ENCODE results near the gene PTTG1. TPM values are rescaled to one million over a fixed set of nuclear protein-coding genes. Genes with fewer than 3 reads are reported as not detected.

PTTG1 gene
- total RNA-seq, 4 donors from 2014 or later = 31.5 to 46.3 (median 43.0) TPM

DNA sequence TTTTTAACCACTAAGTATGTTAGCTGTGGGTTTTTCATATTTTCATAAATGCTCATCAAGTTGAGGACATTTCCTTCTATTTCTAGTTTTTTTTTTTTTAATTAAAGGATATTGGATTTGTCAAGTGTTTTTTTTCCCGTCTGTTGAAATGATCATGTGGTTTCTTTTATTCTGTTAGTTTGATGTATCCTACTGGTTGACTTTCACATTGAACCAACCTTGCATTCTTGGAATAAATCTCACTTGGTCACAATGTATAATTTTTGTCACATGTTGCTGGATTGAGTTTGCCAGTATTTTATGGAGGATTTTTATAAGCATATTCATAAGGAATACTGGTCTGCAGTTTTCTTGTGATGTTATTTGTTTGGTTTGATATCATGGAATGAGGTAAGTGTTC lies 34.2 kb upstream of the PTTG1 start:
- WGBS, 2 donors = 96% methylated on average over 1 of the region's 1 CpG
- no peak overlapping the region for H3K4me3 ChIP-seq (ENCODE audit: low read depth, poor library complexity, severe bottlenecking)
- no peak for DNase-seq (ENCODE audit: low spot score in 2 of 2)
- intact Hi-C loops (cut with DNase I; ENCODE audit: low total_unique reads) = no loop called here
- TF ChIP-seq, protein P1, sequence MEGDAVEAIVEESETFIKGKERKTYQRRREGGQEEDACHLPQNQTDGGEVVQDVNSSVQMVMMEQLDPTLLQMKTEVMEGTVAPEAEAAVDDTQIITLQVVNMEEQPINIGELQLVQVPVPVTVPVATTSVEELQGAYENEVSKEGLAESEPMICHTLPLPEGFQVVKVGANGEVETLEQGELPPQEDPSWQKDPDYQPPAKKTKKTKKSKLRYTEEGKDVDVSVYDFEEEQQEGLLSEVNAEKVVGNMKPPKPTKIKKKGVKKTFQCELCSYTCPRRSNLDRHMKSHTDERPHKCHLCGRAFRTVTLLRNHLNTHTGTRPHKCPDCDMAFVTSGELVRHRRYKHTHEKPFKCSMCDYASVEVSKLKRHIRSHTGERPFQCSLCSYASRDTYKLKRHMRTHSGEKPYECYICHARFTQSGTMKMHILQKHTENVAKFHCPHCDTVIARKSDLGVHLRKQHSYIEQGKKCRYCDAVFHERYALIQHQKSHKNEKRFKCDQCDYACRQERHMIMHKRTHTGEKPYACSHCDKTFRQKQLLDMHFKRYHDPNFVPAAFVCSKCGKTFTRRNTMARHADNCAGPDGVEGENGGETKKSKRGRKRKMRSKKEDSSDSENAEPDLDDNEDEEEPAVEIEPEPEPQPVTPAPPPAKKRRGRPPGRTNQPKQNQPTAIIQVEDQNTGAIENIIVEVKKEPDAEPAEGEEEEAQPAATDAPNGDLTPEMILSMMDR (IDR thresholded peaks at IDR 0.05) = no peak
- TF ChIP-seq POLR2A (IDR thresholded peaks at IDR 0.05) = no peak

GRCh38 chr5:160390787-160391696 lies 30.6 kb upstream of the PTTG1 start:
- 78 to 79% methylated on average over 8 of the region's 8 CpGs for WGBS, 2 donors
- DNase-seq (ENCODE audit: low spot score in 2 of 2) = no peak
- TF ChIP-seq, protein P1 (IDR thresholded peaks at IDR 0.05) = no peak
- no peak for TF ChIP-seq POLR2A (IDR thresholded peaks at IDR 0.05)
- no peak overlapping the region for H3K4me3 ChIP-seq (ENCODE audit: low read depth, poor library complexity, severe bottlenecking)
- intact Hi-C loops (cut with DNase I; ENCODE audit: low total_unique reads) = no loop called here

GRCh38 chr5:160395111-160395510 lies 26.5 kb upstream of the PTTG1 start:
- TF ChIP-seq, protein P1 (IDR thresholded peaks at IDR 0.05) = no peak
- no peak for TF ChIP-seq POLR2A (IDR thresholded peaks at IDR 0.05)
- intact Hi-C loops (cut with DNase I; ENCODE audit: low total_unique reads) = loop anchor here (5.0 kb wide), 1 partner anchor 363 kb away; no protein-coding TSS in a partner anchor
- DNase-seq (ENCODE audit: low spot score in 2 of 2) = no peak
- no peak overlapping the region for H3K4me3 ChIP-seq (ENCODE audit: low read depth, poor library complexity, severe bottlenecking)
- 86 to 91% methylated on average over 7 of the region's 7 CpGs for WGBS, 2 donors

- DNase-seq (ENCODE audit: low spot score in 2 of 2) = no peak
- 88 to 94% methylated on average over 1 of the region's 1 CpG for WGBS, 2 donors
- TF ChIP-seq POLR2A (IDR thresholded peaks at IDR 0.05) = no peak
- TF ChIP-seq, protein P1 (IDR thresholded peaks at IDR 0.05) = no peak
- H3K4me3 ChIP-seq (ENCODE audit: low read depth, poor library complexity, severe bottlenecking) = no peak overlapping the region
- intact Hi-C loops (cut with DNase I; ENCODE audit: low total_unique reads) = loop anchor here (5.0 kb wide), 1 partner anchor 365 kb away; no protein-coding TSS in a partner anchor
Observed at GRCh38 chr5:160397492-160397891, 24.2 kb upstream of the PTTG1 start.

- intact Hi-C loops (cut with DNase I; ENCODE audit: low total_unique reads) = loop anchor here (5.0 kb wide), 1 partner anchor 367 kb away; no protein-coding TSS in a partner anchor
- TF ChIP-seq, protein P1 (IDR thresholded peaks at IDR 0.05) = no peak
- no peak for TF ChIP-seq POLR2A (IDR thresholded peaks at IDR 0.05)
- no peak overlapping the region for H3K4me3 ChIP-seq (ENCODE audit: low read depth, poor library complexity, severe bottlenecking)
- DNase-seq (ENCODE audit: low spot score in 2 of 2) = no peak
- WGBS, 2 donors = 31 to 36% methylated on average over 4 of the region's 4 CpGs
Observed at GRCh38 chr5:160398806-160399205, 22.8 kb upstream of the PTTG1 start.
